Fibroblast of mammary gland (primary cell): Measurements from ENCODE around the gene ATP1A2.

Experiments
- DNase-seq: peaks from one replicate; pipeline ENCODE4 v3.0.0-alpha.2; 2010; ENCODE audit warnings: low read depth
- H3K4me3 ChIP-seq: 2 replicates; pipeline ENCODE4 v1.5.1; 2011; ENCODE audit warnings: low read depth, mild to moderate bottlenecking, low read length, moderate library complexity; ENCODE audit not compliant: control insufficient read depth
- CTCF ChIP-seq: conservative IDR thresholded peaks from 2 replicates; pipeline ENCODE4 v1.5.1; 2011; ENCODE audit warnings: low read depth, low read length, inconsistent platforms; ENCODE audit not compliant: control insufficient read depth, insufficient read depth

Gene ATP1A2

GRCh38 chr1:160144921-160145320, 29.4 kb downstream of the ATP1A2 start:
- no peak for TF ChIP-seq CTCF
- no peak for DNase-seq

GRCh38 chr1:160146107-160146506, 30.5 kb downstream of the ATP1A2 start:
- no peak overlapping the region for H3K4me3 ChIP-seq
- DNase-seq = no peak
- no peak for TF ChIP-seq CTCF

More at GRCh38 chr1:160144921-160145320, 29.4 kb downstream of the ATP1A2 start:
- no peak overlapping the region for H3K4me3 ChIP-seq

- no peak for DNase-seq
- no peak for TF ChIP-seq CTCF
- no peak overlapping the region for H3K4me3 ChIP-seq
Measured at GRCh38 chr1:160148121-160148520, 32.6 kb downstream of the ATP1A2 start.

GRCh38 chr1:160149233-160149632, 33.7 kb downstream of the ATP1A2 start:
- no peak for TF ChIP-seq CTCF
- no peak for DNase-seq
- no peak overlapping the region for H3K4me3 ChIP-seq

GRCh38 chr1:160149716-160150115, 34.2 kb downstream of the ATP1A2 start:
- H3K4me3 ChIP-seq = no peak overlapping the region
- DNase-seq = peak; percentile 43
- no peak for TF ChIP-seq CTCF

GRCh38 chr1:160151303-160151702, 35.7 kb downstream of the ATP1A2 start, which contains the start of gene ATP1A4:
ATP1A4 (plus strand) TSS chr1:160151603; CDS start chr1:160152041, 438 bp downstream.
- no peak for DNase-seq
- H3K4me3 ChIP-seq = no peak within 1 kb of the TSS
- no peak for TF ChIP-seq CTCF

- no peak for DNase-seq
- TF ChIP-seq CTCF = no peak
- no peak overlapping the region for H3K4me3 ChIP-seq
Measured at GRCh38 chr1:160154790-160155189, 39.2 kb downstream of the ATP1A2 start.
